KG1 (cell line): ENCODE results near the gene FBXO33.

Experiments
- DNase-seq: peaks from one replicate; lab custom pipeline; 2025; lab: John Stamatoyannopoulos, UW

FBXO33 gene

GRCh38 chr14:39431416-39432178 lies 636 bp downstream of the FBXO33 start:
- no peak for DNase-seq

DNA sequence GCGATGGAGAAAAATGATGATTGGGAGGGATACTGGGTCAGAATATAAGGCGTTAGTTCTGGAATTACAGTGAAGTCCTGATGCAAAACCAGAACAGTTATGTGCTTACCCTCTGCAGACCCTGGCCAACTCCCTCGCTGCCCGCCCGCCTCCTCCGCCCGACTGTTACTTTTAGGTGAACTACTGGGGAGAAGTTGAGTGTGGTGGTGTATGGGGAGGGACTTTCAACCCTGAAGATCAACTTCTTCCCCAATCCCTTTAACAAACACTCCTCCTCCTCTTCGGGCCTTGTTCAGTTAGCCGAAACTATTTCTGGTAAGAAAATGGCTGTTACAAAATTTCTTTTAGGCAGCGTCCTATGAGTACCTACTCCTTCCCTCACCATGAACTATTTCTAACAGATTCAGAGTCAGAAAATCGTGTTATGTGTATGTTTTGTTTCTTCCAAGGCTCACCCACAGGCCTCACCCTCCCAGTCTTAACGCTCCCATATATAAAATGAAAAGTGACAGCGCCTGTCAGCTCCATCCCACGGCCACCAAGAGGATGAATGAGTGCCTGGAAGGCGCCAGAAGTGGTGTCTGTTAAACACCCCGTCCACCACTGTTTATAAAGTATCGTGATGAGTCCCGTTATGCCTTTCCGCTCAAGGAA lies 1.3 kb downstream of the FBXO33 start:
- DNase-seq = no peak

DNA sequence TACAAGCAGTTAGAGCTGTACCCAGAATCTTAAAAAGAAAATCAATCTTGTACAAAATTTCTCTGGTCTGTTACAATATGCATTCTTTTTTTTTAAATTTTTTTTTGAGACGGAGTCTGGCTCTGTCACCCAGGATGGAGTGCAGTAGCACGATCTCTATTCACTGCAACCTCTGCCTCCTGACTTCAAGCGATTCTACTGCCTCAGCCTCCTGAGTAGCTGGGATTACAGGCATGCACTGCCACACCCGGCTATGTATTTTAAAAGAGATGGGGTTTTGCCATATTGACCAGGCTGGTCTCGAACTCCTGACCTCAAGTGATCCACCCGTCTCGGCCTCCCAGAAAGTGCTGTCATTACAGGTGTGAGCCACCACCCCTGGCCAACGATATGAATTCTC lies 4.1 kb downstream of the FBXO33 start:
- no peak for DNase-seq

- DNase-seq = no peak
Observed at GRCh38 chr14:39426605-39427004, 5.6 kb downstream of the FBXO33 start.

GRCh38 chr14:39425947-39426346 lies 6.3 kb downstream of the FBXO33 start:
- no peak for DNase-seq

DNA sequence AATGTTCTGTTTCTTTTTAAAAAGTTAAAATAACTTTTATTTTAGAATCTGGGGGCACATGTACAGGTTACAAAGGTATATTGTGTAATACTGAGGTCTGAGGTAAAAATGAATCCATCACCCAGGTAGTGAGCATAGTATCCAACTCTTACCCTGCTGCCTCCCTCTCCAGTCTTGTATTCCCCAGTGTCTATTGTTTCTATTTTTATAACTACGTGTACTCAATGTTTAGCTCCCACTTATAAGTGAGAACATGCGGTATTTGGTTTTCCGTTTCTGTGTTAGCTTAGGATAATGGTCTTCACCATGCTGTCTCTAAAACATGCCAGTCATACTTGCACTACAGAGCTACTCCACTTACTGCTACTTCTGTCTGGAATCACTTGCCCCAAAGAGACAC lies 8.4 kb downstream of the FBXO33 start:
- DNase-seq = no peak

GRCh38 chr14:39422243-39422642 lies 10.0 kb downstream of the FBXO33 start:
- no peak for DNase-seq

DNA sequence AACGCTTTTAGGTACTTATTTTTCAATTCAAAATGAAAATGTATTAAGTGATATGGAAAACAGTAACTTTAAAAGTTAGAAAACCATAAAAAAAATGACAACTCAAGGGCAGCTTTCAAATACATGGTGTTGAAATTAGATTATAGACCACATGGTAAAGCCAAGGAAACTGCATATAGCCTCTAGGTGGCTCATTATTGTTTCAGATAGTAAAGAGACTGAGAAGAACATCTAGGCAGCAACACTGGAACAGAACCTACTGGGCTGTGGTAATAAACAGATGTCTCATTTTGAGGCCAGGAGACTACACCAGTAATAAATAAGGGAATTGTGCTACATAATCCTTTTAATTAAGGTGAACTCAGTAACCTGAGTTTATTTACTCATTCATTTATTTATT lies 13.0 kb downstream of the FBXO33 start:
- no peak for DNase-seq

GRCh38 chr14:39417014-39417413 lies 15.2 kb downstream of the FBXO33 start:
- DNase-seq = no peak

DNA sequence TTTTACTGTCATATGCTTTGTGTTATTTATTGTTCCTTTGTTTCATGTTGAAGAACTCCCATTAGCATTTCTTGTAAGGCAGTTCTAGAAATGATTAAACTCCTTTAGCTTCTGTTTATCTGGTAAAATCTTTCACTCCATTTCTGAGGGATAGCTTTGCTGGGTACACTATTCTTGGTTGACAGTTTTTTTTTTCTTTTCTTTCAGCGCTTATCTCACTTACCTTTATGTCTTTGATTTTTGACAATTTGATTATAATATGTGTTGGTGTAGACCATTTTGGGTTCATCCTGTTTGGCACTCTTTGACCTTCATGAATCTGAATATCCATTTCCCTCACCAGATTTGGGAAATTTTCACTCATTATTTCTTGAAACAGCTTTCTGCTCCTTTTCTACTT lies 16.2 kb downstream of the FBXO33 start:
- no peak for DNase-seq

DNA sequence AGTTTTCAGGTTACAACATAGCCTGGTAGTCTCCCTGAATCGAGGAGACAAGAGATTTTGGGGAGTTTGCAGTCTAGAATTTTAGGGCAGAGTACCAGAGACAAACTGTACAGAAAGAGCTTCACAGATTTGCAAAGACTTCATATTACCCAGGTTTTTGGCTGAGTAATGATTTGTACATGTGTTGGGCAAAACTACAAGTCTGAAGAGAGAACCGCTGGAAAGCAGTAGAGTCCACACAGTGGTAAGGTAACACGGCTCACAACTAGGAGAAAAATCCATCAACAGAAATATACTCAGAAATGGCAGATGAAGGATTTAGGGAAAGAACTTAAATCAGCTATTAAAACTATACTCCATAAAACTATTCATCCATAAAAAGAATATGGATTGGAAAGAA lies 25.7 kb downstream of the FBXO33 start:
- DNase-seq = no peak

DNA sequence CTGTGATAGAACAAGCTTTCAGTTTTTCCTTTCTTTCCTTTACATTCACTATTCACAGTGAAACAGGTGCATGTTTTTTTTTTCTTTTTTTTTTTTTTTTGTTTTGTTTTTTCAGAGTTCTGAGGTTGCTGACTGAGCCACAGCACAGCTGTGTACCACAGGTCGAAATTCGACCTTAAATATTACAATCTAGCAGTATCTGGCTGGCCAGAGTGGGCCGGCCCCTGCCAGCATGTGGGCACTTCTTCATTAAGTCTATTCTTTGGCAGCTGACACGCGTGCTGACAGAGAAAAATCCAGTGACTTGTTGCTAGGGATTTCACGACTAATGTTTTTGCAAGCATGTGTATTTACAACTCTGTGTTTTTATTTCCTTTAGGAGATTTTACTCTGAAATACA lies 33.9 kb downstream of the FBXO33 start:
- DNase-seq = no peak

- no peak for DNase-seq
Observed at GRCh38 chr14:39396448-39396847, 35.8 kb downstream of the FBXO33 start.

- DNase-seq = no peak
Observed at GRCh38 chr14:39395555-39396254, 36.5 kb downstream of the FBXO33 start.

DNA sequence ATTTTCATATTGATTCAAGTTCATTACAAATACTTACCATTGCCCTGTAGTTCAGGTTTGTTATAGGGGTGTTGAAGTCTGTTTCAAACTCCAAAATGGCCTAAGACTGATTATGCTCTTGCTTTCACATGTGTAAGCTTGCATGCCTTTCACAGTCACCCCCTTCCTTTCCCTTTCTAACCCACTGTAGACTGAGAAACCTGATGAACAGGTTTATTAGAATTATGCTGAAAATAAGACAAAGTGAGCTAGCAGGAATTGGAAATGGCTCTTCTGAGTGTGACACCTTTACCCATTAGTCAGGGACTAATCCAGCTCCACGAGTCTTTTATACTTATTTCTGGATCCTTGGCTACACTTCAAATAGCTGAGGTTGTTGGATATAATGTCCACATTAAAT lies 38.9 kb downstream of the FBXO33 start:
- no peak for DNase-seq

GRCh38 chr14:39384177-39384576 lies 48.1 kb downstream of the FBXO33 start:
- no peak for DNase-seq

DNA sequence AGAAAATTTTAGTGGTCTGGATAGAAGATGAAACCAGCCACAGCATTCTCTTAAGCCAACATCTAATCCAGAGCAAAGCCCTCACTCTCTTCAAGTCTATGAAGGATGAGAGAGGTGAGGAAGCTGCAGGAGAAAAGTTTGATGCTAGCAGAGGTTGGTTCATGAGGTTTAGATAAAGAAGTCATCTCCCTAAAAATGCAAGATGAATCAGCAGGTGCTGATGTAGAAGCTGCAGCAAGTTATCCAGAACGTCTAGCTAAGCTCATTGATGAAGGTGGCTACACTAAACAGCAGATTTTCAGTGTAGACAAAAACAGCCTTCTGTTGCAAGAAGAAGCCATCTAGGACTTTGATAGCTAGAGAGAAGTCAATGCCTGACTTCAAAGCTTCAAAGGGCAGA lies 48.5 kb downstream of the FBXO33 start:
- no peak for DNase-seq

DNA sequence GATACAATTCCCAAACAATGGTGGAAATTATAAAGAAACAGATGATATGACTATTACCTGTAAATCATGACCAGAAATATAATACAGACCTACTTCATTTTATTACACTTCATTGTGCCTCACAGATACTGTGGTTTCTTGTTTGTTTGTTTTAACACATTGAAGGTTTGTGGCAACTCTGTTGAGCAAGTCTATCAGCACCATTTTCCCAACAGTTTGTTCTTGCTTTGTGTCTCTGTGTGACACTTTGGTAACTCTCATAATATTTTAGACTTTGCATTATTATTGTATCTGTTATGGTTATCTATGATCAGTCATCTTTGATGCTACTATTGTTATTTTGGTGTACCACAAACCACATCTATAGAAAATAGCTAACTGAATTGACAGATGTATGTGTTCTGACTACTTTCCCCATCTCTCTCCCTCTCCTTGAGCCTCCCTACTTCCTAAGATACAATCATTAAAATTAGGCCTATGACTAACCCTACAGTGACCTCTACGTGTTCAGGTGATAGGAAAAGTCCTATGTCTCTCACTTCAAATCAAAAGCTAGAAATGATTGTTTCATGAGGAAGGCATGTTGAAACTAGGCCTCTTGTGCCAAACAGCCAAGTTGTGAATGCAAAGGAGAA lies 49.1 kb downstream of the FBXO33 start:
- no peak for DNase-seq

DNA sequence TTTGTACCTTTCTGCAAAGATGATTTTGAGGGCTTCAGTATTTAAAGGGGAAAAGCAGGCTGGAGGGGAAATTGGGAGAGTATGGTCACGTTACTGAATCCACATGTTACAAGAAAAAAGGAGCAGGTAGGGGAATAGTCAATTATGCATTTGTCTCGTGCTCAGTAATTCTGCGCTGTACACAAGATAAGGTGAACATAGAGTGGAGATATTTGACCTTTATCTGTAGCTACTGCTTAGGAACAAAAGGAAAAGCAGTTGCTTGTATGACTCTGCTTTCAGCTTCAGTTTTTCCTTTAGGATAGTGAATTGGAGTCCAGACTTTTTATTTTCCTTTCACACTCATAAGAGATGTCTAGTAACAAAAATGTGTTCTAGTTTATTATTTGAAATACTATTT lies 49.8 kb downstream of the FBXO33 start:
- no peak for DNase-seq

DNA sequence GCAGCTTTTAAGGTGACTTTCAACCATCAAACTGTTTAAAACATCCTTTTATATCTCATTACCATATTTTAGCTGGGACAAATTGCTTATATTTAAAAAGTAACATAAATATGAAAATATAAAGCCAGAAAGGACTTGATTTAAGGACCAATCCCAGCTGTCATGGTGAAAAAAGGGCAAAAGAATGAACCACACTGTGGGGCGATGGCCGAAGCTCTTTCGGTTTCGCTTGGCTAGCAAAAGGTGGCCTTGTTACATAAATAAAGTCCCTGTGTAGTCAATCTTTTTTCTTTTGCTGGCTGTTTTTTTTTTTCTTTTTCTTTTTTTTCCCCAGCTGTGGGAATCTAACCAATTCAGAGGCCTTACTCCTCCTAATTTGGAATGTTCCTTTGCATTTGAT lies 50.9 kb downstream of the FBXO33 start:
- no peak for DNase-seq

- no peak for DNase-seq
Observed at GRCh38 chr14:39376667-39377403, 55.4 kb downstream of the FBXO33 start.

GRCh38 chr14:39374851-39375250 lies 57.4 kb downstream of the FBXO33 start:
- DNase-seq = no peak
